HTR-8/SVneo (cell line): ENCODE data around the gene PRPF40B.
A peak's percentile ranks its signal among the peaks of the same experiment; 100 is the strongest.

Experiments
- DNase-seq: peaks from one replicate; pipeline ENCODE4 v3.0.0; 2011; ENCODE audit warnings: low spot score, mixed read lengths; ENCODE audit not compliant: insufficient read length
- FAIRE-seq: peaks from 2 replicates; lab custom pipeline; 2011; peaks lifted over from hg19 to GRCh38; lab: Jason Lieb, UNC

Gene PRPF40B

DNA sequence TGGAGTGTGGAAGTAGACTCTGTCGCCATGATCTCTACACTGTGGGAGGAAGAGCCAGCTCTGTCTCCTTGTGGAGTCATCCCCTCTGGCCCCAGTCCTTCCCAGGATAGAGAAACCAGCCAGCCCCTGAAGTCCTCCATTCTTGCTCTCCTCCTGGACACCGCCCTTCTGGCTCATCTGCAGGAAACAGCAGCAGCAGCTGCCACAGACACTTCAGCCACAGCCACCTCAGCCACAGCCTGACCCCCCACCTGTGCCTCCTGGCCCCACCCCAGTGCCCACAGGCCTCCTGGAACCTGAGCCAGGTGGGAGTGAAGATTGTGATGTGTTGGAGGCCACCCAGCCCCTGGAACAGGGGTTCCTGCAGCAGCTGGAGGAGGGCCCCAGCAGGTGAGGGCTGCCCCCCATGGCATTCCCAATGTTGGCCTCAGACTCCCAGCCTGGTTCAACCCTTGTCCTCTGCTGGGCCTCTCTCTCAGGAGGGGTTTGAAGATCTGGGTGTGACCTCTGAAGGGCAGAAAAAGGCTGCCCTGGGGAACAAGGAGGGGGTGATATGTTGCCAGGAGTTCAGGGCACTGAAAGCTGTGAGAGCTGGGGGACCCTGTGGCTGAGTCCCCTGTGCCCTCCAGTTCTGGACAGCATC, 10.5 kb downstream of the PRPF40B start:
- DNase-seq (no peak), FAIRE-seq (no peak)

DNA sequence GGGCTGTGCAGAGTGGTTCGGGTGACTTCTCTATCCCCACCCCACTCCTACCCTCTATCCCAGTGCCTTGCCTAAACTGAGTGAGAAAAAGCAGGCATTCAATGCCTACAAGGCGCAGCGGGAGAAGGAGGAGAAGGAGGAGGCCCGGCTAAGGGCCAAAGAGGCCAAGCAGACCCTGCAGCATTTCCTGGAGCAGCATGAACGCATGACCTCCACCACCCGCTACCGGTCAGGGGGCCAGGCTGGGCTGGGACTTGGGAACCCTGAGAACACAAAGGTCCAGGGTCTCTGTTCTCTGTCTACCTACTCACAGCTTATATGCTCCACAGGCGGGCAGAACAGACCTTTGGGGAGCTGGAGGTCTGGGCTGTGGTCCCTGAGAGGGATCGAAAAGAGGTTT, 11.7 kb downstream of the PRPF40B start:
- no peak for FAIRE-seq
- no peak for DNase-seq

DNA sequence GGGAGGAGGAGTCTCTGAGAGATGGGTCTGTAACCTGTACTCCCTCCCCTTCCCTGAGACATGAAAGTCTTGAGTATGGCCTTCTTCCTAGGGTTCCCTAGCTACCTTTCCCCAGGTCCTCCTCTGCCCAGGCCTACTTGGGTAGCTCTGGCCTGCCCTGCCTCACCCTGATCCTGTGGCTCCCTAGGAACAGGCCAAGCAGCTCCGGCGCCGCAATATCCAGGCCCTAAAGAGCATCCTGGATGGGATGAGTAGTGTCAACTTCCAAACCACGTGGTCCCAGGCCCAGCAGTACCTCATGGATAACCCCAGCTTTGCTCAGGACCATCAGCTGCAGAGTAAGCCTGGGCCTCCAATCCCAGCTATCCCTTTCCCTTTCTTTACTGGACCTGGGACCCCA, 12.3 kb downstream of the PRPF40B start:
- no peak for FAIRE-seq

DNA sequence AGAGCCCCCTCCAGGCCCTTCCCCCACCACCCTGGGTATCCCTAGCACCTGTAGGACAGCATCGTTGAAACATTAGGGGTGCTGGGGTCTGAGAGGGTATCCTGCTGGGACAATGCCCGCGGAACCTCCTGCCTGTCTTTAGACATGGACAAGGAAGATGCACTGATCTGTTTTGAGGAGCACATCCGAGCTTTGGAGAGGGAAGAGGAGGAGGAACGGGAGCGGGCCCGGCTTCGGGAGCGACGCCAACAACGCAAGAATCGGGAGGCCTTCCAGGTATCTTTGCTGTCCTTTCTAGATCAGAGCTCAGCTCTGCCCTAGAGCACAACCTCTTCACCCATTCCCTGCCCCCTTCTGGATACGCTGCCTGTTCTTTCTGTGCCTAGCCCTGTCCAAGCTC, 13.2 kb downstream of the PRPF40B start:
- no peak for FAIRE-seq
- no peak for DNase-seq

More for the DNA sequence above, 12.3 kb downstream of the PRPF40B start:
- DNase-seq, result no peak

DNA sequence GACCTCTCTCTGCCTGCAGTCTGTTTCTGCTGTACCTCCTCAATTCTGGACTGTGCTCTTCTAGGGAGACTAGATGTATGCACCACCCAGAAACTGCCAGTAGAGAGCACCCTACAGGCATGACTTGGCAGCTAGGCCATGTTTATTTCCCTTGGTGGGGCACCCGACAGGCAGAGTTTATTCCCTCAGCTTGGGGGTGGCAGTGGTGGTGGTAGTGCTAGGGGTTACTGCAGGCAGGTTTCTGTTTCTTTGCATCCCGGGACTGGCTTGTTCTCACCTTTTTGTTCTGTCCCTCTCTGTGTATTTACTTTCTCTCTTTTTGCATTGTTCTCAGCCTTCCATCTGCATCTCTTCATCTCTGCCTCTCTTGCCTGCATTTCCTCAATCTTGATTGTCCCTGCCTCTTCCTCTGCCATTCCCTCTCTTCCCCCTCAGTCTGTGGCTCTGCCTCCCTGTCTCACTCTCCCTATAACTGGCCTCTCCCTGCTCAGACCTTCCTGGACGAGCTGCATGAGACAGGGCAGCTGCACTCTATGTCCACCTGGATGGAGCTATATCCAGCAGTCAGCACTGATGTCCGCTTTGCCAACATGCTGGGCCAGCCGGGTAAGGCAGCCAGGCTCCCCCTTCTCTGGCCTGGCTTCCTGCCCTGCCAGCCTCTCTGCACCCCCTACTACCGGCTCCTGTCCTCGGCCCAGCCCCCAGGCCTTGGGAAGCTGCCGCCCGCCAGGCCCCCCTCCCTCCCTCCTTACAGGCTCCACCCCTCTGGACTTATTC, 13.8 kb downstream of the PRPF40B start:
- FAIRE-seq, result peak; percentile 44

DNA sequence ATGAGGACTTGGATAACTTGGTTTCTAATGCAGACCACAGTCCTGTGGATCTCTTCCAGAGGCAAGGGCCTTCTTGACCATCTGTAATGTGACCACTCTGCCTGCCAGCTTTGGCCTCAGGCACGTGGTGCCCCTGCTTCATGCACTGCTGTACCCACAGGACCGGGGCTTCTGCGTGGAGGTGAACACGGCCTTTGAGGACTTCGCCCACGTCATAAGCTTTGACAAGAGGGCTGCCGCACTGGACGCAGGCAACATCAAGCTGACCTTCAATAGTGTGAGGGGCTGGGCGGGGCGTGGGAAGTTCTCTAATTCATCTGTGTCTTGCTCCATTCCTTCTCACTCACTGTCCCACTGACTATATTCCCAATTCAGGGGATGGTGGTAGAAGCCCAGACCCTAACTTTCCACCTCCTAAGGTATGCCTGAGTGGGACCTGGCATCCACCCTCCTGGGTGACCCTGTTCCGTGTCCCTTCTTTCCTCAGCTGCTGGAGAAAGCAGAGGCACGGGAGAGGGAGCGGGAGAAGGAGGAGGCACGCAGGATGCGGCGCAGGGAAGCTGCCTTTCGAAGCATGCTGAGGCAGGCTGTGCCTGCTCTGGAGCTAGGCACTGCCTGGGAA, 18.5 kb downstream of the PRPF40B start:
- FAIRE-seq, result no peak

More for the DNA sequence above, 13.8 kb downstream of the PRPF40B start:
- DNase-seq, result peak; percentile 72

DNA sequence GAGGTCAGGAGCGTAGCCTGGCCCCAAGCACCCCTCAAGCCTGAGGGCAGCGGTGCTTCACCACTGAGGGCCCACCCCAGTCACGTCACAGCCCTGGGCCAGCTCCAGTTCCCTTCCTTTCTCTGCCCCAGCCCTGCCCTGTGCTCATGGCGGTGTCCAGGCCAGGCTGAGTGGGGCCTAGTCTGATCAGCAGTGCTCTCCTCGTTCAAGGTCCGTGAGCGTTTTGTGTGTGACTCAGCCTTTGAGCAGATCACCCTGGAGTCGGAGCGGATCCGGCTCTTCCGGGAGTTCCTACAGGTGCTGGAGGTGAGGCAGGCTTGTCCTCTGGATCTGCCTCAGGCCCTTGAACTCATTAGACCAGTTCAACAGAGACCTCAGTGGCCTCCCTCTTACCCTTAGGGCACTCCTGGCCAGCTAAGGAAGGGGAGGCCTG, 19.0 kb downstream of the PRPF40B start:
- no peak for FAIRE-seq
- DNase-seq, result no peak

More for the DNA sequence above, 18.5 kb downstream of the PRPF40B start:
- DNase-seq, result no peak

DNA sequence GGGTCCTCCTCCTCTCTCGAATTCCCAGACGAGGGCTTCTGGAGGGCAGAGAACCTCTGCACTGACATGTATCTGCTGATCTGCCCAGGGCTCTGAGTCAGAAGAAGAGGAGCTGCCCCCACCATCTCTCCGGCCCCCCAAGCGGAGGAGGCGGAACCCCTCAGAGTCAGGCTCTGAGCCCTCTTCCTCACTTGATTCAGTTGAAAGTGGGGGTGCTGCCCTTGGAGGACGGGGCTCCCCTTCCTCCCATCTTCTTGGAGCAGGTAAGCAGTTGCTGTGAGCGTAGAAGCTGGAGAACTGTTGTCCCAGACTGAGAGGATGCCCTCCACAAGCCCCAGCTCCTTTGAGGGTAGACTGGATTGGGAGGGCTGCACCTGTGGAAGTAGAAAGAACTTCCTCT, 19.8 kb downstream of the PRPF40B start:
- no peak for DNase-seq
- no peak for FAIRE-seq

DNA sequence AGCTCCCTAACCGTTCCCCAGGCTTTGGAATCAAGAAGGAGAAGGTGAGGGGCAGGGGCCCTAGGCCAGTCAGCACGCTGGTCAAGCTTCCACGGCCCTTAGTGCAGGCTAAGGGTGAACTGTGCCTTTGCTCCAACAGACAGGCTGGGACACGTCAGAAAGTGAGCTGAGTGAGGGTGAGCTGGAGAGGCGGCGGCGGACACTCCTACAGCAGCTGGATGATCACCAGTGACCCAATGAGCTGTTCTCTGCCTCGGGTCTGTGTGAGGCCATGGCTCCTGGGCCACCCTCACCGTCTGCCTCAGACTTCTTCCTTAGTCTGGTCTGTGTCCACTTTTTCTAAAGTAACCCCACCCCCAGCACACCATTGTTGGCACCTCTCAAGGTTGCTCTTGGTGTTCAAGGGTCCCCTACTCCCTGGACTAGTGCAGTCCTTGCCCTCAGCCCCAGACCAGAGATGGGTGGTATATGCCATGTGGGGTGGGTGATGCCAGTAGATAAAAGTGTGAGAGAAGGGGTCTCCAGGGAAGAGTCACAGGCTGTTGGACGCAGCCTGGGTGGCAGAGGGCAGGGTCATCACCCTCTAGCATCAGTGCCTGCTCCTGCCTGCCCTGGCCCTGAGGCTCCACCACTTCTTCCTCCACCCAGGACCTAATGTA, 20.7 kb downstream of the PRPF40B start:
- no peak for DNase-seq

DNA sequence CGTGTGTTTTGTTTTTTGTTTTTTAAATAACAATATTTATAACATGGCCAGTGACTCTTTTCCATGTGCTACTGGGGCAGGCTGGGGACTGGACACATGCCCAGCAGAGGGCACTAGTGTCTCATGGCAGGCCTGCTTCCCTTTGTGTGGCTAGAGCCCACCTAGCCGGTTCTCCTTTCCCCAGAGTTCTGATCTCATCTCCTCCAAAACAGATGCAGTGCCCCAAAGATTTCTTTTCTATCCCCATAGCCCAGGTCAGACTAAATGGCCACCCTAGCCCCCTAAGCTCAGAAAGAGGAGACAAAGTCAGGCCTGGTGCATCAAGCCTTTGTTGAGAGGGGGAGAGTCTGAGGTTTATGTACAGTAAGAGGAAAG, 21.2 kb downstream of the PRPF40B start:
- FAIRE-seq (peak; percentile 20), DNase-seq (peak; percentile 86)

More for the DNA sequence above, 20.7 kb downstream of the PRPF40B start:
- peak; percentile 28 for FAIRE-seq

DNA sequence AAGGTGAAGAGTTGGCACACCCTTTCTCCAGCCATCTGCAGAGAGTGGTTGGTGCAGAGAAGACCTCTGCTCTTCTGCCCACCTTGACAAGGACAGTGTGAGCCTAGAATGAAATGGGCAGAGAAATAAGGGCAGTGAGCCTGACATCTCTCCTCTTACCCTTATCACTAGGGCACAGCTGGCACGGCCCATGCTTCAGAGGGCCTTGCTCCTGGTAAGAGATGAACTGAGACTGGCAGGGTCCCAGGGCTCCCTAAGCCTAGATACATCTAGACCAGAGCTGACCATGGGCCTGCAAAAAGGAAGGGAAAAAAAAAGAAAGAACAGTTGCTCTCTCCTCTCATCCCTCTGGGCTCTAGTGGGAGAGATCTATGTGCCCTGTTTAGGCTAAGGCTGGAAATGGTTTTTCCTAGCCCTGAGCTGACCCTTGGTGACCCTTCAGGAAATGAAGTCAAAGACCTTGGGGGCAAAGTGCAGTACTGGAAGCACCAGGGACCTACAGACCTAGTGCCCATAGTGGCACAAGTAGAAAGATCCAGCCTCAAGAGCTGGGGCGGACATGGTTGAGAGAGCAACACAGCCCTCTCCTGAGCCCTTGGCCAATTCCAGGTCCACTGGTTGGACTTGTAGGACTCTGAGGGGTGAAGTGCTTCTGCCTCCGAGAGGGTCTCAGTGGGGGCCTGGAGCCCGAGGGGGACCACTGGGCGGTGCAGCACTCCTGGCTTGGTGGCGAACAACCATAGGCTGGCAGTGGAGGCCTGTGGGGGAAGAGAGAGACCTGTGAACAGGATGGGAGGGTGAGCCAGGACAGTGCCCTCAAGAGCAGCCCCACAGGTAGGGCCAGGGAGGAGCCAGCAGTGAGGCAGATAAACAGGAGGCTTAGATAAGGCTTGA, 22.0 kb downstream of the PRPF40B start:
- DNase-seq (no peak), FAIRE-seq (no peak)

DNA sequence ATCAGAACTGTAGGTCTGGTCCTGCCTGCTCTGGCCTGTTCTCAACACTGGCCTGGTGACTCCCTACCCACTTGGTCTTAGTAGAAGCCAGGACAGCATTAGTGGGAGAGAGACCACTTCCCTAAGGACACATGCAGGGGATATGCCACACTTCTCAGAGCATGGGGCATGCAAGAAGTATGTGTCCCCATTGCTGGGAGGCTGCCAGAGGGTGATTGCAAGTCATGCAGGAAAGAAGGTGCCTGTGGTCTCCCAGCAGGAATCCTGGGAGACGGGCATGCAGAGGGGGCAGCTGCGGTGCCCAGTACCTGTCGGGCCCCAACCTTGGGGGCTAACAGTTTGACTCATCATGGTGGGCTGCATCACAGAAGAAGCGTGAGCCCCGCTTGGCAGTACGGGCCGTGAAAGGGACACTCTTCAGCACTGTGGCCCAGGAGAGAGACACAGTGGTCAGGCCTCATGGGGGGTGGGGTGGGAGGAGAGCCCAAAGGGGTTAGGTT, 23.0 kb downstream of the PRPF40B start:
- DNase-seq (no peak), FAIRE-seq (no peak)

DNA sequence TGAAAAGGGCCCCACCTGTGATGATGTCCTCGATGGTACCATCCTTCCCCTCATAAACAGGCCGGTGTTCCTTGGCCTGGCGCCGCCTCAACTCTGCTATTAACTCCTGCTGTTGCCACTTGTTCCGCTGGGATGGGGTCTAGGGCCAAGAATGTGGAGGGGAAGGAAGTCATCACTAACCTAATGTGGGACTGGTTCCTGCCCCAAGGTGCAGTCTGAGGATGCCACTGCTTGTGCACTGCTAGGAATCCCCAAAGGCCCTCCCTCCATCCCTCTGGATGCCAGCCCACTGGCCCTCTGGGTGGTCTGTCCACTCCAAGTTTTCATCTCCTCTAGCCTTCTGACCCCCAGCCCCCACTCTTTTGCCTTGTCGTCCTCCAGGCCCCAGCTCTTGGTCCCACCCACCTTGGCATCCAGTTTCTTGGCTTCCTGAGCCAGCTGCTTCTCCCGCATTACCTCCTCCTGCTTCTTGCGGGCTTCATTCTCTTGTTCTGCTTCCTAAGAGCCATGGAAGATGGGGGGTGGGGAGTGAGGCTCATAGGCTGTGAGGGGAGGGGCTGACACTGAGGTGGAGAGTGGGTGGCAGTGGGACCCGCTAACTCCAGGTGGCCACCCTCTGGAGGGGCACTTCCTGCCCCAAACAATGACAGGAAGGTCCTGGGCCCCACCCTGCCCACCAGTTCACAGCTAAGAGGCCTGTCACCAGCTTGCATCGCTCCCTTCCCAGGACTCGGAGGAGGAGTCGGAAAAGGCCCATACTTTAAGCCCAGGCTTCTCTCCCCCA, 23.7 kb downstream of the PRPF40B start:
- FAIRE-seq, result no peak

DNA sequence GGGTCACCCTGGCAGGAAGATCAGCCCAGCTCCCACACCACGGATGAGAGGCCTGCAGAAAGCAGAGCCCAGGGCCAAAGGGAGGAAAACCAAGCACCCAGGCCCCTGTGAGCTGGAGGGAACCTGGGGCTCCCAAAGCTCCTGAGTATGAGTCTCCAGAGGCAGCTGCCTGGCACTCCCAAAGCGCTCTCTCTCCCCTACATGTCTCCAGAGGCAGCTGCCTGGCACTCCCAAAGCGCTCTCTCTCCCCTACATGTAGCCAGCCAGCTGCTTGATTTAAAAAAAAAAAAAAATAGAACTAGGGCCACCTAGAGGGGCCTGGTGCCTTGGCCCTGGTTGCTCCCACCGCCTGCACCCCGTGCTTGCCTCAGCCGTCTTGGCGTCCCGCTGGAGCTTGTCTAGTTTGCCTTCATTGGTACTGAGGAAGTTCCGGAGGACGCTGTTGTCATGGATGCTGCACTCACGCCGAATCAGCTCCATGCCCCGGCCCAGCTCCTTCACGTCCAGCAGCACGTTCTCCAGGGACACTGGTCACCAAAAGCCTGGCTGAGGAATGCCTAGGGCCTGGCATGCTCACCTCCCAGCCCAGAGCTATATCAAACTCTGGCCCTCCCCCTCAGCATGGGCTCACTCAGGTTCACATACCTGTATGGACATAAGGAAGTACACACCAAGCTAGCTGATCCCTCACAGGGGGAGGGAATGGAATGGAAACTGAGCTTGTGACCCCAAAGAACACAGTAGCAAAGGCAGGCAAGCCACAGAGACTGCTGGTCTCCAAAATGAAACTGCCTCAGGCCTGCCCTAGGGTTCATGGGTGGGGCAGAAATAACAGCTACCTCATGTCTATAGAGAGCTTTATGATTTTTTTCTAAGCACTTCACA, 24.7 kb downstream of the PRPF40B start:
- DNase-seq (no peak), FAIRE-seq (no peak)

More for the DNA sequence above, 23.7 kb downstream of the PRPF40B start:
- DNase-seq, result no peak

DNA sequence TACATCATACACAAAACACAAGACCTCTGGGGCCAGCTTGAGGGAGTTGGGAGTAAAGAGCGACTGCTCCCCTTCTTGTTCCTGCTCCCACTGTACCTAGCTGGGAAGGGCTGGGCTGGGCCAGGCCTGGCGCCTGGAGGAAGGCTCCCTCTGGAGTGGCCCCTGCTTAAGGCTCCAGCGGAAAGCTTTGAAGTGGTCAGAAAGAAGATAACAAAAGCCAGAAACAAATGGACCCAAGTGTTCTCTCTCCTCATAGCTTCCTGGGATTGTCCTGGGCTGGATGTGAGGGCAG, 25.3 kb downstream of the PRPF40B start:
- DNase-seq (no peak), FAIRE-seq (no peak)

DNA sequence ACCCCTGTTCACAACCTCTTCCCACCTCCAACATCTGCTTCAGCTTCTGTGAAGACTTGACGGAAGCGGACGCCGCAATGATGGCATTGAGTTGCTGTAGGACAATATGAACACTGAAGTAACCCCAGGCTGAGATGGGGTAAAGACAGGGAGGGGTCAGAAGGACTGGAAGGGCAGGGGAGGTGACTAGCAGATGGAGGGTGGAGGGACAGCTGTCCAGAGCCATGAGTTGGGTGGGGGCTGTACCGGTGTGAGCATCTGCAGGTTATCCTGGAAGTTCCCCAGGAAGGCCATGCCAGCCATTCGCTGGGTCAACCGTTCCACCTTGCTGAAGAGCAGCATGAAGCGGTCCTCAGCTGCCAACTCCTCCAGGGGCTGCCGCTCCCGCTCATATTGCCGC, 26.1 kb downstream of the PRPF40B start:
- DNase-seq, result no peak
- FAIRE-seq, result no peak

DNA sequence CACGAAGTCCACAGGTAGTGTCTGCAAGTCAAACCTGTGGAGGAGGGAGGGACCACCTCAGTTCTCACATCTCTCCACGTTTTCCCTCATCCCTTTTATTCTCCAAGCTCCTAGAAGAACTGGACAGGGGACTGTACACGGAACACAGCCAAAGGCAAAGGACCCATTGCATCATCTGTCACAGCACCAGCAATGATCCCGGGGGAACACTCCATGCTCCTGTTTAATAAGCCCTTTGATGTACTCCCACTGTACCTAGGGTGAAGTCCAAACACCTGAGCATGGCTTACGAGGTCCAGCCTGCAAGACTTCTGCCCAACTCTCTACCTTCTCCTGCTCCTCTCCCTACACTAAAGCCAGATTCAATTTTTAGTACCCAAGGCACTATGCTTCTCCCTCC, 26.5 kb downstream of the PRPF40B start:
- no peak for FAIRE-seq

DNA sequence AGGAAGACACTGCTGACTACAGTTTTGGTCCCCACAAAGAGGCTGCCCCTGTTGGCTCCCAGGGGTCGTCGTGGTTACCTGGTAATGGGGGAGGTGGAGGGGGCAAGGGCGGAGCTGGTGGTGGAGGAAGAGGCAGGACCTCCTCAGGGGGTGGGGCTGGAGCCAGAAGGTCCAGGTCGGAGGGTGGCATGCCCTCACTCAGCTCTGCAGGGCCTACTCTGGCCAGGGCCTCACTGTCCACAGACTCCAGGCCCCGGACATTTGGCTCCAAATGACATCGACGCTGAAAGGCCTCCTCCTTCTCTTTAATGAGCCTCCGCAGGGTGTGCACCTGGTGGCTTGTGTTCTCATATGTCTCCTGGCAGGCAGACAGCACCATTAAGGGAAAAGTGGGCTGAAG, 28.5 kb downstream of the PRPF40B start:
- FAIRE-seq (no peak), DNase-seq (no peak)

More for the DNA sequence above, 26.5 kb downstream of the PRPF40B start:
- no peak for DNase-seq
